ENCODE results near the gene PSMD11. TPM values are rescaled to one million over a fixed set of nuclear protein-coding genes. Genes with fewer than 3 reads are reported as not detected.

Gene PSMD11
- total and polyA plus RNA-seq, 2 of the 13 experiments (the other 11 are each of a cell fraction or from before 2014, with no cell fraction given): 69.8 to 152 TPM

- TF ChIP-seq ZNF777 (CRISPR knock-in tag; IDR thresholded peaks at IDR 0.05) (peak; percentile 25; the same call in 1 of the 2 replicates), BCL6 (CRISPR knock-in tag; IDR thresholded peaks at IDR 0.05) (peak; percentile 24; the same call in 1 of the 2 replicates)
These were observed at the start of gene PSMD11 (continued) for GRCh38 chr17:32444301-32445073.

- H3K9me3 ChIP-seq (ENCODE audit: low read length): no peaks in the 10 kb centered on the region
- DNase-seq (ENCODE audit: low spot score): no peak
- ChIA-PET CTCF (ENCODE audit: low intra/inter-chr PET ratio, low total read pairs) (no interaction called here), POLR2A (no interaction called here)
- H3K79me2 ChIP-seq (ENCODE audit: insufficient read depth, low read length): no peaks in the 10 kb centered on the region
- H3K4me2 ChIP-seq (ENCODE audit: low read depth, low read length): no peak overlapping the region
- no peaks in the 10 kb centered on the region for H3K27me3 ChIP-seq (ENCODE audit: control insufficient read depth in 1 of 2, insufficient read depth in 2 of 2, low read length in 2 of 2)
- H3K9ac ChIP-seq (ENCODE audit: insufficient read depth, low read depth, low read length): no peak overlapping the region
- no peak overlapping the region for H3K27ac ChIP-seq (ENCODE audit: extremely low read length, insufficient read depth, low read length)
- no peaks in the 10 kb centered on the region for H3K36me3 ChIP-seq (replicated peaks in 1 of 2; ENCODE audit: control insufficient read depth in 1 of 2, insufficient read depth in 2 of 2, low read length in 2 of 2)
- H4K20me1 ChIP-seq (ENCODE audit: insufficient read depth, low read length): no peaks in the 10 kb centered on the region
- BruUV-seq (replicated peaks): no TSS peak
- intact Hi-C loops (cut with micrococcal nuclease; ENCODE audit: unreplicated experiment): no loop called here
- ATAC-seq: peak; percentile 23; the same call in 2 of the 3 replicates
- H3K4me1 ChIP-seq (ENCODE audit: insufficient read depth, low read length): peaks cover 17% of the 10 kb centered on the region
- WGBS (ENCODE audit: low lambda C conversion rate): 78% methylated on average over 5 of the region's 5 CpGs
- in situ Hi-C loops (cut with HindIII; ENCODE audit: extremely low pct_ligation_motif_present, low pct_unique_long_range_greater_than_20kb): no loop called here
- TF ChIP-seq HNF4A (CRISPR knock-in tag; IDR thresholded peaks at IDR 0.05) (peak; percentile 39; the same call in 1 of the 2 replicates), LCORL (IDR thresholded peaks at IDR 0.05) (no peak), LCORL (CRISPR knock-in tag; IDR thresholded peaks at IDR 0.05) (no peak), KLF12 (CRISPR knock-in tag; IDR thresholded peaks at IDR 0.05; ENCODE audit: borderline replicate concordance) (no peak), PRDM15 (CRISPR knock-in tag; IDR thresholded peaks at IDR 0.05) (no peak), DR1 (CRISPR knock-in tag; IDR thresholded peaks at IDR 0.05) (no peak), DZIP1 (CRISPR knock-in tag; IDR thresholded peaks at IDR 0.05) (no peak), ZNF33B (CRISPR knock-in tag; IDR thresholded peaks at IDR 0.05) (no peak), TOPORS (CRISPR knock-in tag; IDR thresholded peaks at IDR 0.05) (no peak)
- TF ChIP-seq, protein P1, sequence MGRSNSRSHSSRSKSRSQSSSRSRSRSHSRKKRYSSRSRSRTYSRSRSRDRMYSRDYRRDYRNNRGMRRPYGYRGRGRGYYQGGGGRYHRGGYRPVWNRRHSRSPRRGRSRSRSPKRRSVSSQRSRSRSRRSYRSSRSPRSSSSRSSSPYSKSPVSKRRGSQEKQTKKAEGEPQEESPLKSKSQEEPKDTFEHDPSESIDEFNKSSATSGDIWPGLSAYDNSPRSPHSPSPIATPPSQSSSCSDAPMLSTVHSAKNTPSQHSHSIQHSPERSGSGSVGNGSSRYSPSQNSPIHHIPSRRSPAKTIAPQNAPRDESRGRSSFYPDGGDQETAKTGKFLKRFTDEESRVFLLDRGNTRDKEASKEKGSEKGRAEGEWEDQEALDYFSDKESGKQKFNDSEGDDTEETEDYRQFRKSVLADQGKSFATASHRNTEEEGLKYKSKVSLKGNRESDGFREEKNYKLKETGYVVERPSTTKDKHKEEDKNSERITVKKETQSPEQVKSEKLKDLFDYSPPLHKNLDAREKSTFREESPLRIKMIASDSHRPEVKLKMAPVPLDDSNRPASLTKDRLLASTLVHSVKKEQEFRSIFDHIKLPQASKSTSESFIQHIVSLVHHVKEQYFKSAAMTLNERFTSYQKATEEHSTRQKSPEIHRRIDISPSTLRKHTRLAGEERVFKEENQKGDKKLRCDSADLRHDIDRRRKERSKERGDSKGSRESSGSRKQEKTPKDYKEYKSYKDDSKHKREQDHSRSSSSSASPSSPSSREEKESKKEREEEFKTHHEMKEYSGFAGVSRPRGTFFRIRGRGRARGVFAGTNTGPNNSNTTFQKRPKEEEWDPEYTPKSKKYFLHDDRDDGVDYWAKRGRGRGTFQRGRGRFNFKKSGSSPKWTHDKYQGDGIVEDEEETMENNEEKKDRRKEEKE (IDR thresholded peaks at IDR 0.05): no peak
- no peak overlapping the region for H3K4me3 ChIP-seq (replicated peaks in 1 of 3; ENCODE audit: insufficient read depth in 1 of 3, low read depth in 2 of 3, low read length in 3 of 3)
- peak; percentile 55 for FAIRE-seq
- H2AFZ ChIP-seq (ENCODE audit: low read length): no peak overlapping the region
These were observed 48.0 kb upstream of the PSMD11 start for GRCh38 chr17:32396343-32396742.
